Endothelial cell of umbilical vein (primary cell): ENCODE data around the gene POMC.

Source experiments
- EZH2 ChIP-seq: IDR thresholded peaks from 2 replicates; pipeline ENCODE4 v1.6.1; 2012; ENCODE audit warnings: borderline replicate concordance, low read depth, mild to moderate bottlenecking, moderate library complexity, low read length, inconsistent platforms; ENCODE audit not compliant: severe bottlenecking
- FOS ChIP-seq: IDR thresholded peaks from 2 replicates; pipeline ENCODE4 v1.6.1; 2011; ENCODE audit warnings: mild to moderate bottlenecking, low read length, moderate library complexity, borderline replicate concordance; ENCODE audit not compliant: insufficient read depth
- JUN ChIP-seq: IDR thresholded peaks from 2 replicates; pipeline ENCODE4 v1.6.1; 2011; ENCODE audit warnings: borderline replicate concordance, low read depth; ENCODE audit not compliant: insufficient read length, insufficient read depth
- POLR2A ChIP-seq: IDR thresholded peaks from 2 replicates; pipeline ENCODE4 v1.6.1; 2012; ENCODE audit warnings: low read depth, mild to moderate bottlenecking, control low read depth, low read length
- TF ChIP-seq, protein P1 (sequence below), 2 donors: IDR thresholded peaks; 1 replicate in 1 of 2; 2 replicates in 1 of 2; pipeline ENCODE4 v1.5.1; 2011; ENCODE audit warnings: low read length in 2 of 2, mild to moderate bottlenecking in 2 of 2, moderate library complexity in 2 of 2, control low read depth in 1 of 2, inconsistent platforms in 1 of 2, low read depth in 1 of 2; ENCODE audit not compliant: insufficient read depth in 1 of 2; ENCODE audit errors: extremely low read depth in 1 of 2
- TF ChIP-seq, protein P2 (sequence below): IDR thresholded peaks from 2 replicates; pipeline ENCODE4 v1.6.1; 2011; ENCODE audit not compliant: insufficient read depth, insufficient read length

DNA sequence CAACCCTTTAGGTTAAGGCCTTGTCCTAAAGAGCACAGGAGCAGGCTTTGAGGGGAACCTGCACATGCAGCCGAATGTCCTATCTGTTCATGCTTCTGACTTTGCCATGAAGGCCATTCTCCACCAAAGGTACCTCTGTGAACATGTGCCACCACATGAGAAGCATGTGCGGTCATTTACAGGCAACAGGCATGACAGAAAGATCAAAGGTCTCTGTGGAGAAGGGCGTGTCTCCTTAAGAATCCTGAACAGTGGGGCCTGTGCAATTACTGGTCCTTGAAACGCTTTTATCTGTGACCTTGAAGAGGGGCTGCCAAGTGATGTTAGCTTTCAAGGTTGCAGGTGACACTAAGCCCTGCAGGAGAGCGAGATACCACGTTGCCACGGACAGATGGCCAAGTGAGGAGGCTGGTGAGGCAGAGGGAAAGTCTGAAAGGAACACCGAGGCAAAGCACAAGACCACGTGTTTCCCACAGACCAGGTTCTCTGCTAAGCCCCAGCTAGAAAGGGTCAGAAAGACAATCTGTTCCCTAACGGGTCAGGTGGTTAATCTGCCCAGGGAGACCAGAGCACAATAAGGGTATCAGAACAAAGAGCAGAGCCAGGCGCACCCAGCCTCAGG lies 19.5 kb upstream of the POMC start:
- TF ChIP-seq, protein P1, sequence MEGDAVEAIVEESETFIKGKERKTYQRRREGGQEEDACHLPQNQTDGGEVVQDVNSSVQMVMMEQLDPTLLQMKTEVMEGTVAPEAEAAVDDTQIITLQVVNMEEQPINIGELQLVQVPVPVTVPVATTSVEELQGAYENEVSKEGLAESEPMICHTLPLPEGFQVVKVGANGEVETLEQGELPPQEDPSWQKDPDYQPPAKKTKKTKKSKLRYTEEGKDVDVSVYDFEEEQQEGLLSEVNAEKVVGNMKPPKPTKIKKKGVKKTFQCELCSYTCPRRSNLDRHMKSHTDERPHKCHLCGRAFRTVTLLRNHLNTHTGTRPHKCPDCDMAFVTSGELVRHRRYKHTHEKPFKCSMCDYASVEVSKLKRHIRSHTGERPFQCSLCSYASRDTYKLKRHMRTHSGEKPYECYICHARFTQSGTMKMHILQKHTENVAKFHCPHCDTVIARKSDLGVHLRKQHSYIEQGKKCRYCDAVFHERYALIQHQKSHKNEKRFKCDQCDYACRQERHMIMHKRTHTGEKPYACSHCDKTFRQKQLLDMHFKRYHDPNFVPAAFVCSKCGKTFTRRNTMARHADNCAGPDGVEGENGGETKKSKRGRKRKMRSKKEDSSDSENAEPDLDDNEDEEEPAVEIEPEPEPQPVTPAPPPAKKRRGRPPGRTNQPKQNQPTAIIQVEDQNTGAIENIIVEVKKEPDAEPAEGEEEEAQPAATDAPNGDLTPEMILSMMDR (IDR thresholded peaks at IDR 0.05; ENCODE audit: extremely low read depth in 1 of 2, insufficient read depth in 1 of 2, low read depth in 1 of 2, low read length in 2 of 2), result no peak
- TF ChIP-seq POLR2A (no peak), EZH2 (no peak), FOS (no peak), JUN (no peak)
- TF ChIP-seq, protein P2, sequence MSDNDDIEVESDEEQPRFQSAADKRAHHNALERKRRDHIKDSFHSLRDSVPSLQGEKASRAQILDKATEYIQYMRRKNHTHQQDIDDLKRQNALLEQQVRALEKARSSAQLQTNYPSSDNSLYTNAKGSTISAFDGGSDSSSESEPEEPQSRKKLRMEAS, result no peak
